ENCODE results near the gene DIO3.
"Not testable (repeated sequence)": the region's sequence is repeated elsewhere in the genome, so short reads cannot be mapped to it uniquely, and the experiment has no call there.

The DIO3 gene

GRCh38 chr14:101543814-101544213 lies 17.5 kb upstream of the DIO3 start:
- DNase-seq, result no peak

GRCh38 chr14:101544550-101544949 lies 16.7 kb upstream of the DIO3 start:
- no peak for DNase-seq

GRCh38 chr14:101546706-101547105 lies 14.6 kb upstream of the DIO3 start:
- no peak for DNase-seq

- DNase-seq, result no peak
These were observed 14.1 kb upstream of the DIO3 start for GRCh38 chr14:101547107-101547738.

GRCh38 chr14:101547961-101548669 lies 13.2 kb upstream of the DIO3 start:
- no peak for DNase-seq

- DNase-seq, result no peak
These were observed 12.6 kb upstream of the DIO3 start for GRCh38 chr14:101548710-101549109.

GRCh38 chr14:101549154-101549553 lies 12.1 kb upstream of the DIO3 start:
- DNase-seq, result no peak

- DNase-seq, result not testable (repeated sequence)
These were observed 10.9 kb upstream of the DIO3 start for GRCh38 chr14:101550202-101550912.

- no peak for DNase-seq
These were observed 9.3 kb upstream of the DIO3 start for GRCh38 chr14:101551729-101552595.

GRCh38 chr14:101552786-101553231 lies 8.5 kb upstream of the DIO3 start:
- DNase-seq, result no peak

GRCh38 chr14:101553393-101553792 lies 7.9 kb upstream of the DIO3 start:
- no peak for DNase-seq

GRCh38 chr14:101553931-101554330 lies 7.4 kb upstream of the DIO3 start:
- DNase-seq, result no peak

GRCh38 chr14:101554991-101555668 lies 6.2 kb upstream of the DIO3 start:
- DNase-seq, result no peak

- not testable (repeated sequence) for DNase-seq
These were observed 5.6 kb upstream of the DIO3 start for GRCh38 chr14:101555669-101556043.

- DNase-seq, result no peak
These were observed 5.2 kb upstream of the DIO3 start for GRCh38 chr14:101556131-101556530.

- DNase-seq, result no peak
These were observed 4.6 kb upstream of the DIO3 start for GRCh38 chr14:101556566-101557320.

GRCh38 chr14:101557321-101557695 lies 4.0 kb upstream of the DIO3 start:
- DNase-seq, result no peak

GRCh38 chr14:101557811-101558738 lies 3.2 kb upstream of the DIO3 start:
- DNase-seq, result no peak

GRCh38 chr14:101558739-101559240 lies 2.5 kb upstream of the DIO3 start:
- no peak for DNase-seq

GRCh38 chr14:101559250-101559623 lies 2.1 kb upstream of the DIO3 start:
- DNase-seq, result no peak

Measured in activated CD8-positive, alpha-beta memory T cell treated with anti-CD3 and anti-CD28 coated beads, Interleukin-2, amount 50 U/mL, for 4 hours (primary cell).